ENCODE measurements around the gene C22orf31. TPM values are rescaled to one million over a fixed set of nuclear protein-coding genes. Genes with fewer than 3 reads are reported as not detected.
A peak's percentile ranks its signal among the peaks of the same experiment; 100 is the strongest.

C22orf31 gene
- total RNA-seq, 1 experiment from 2014 or later = not detected

- Mint-ChIP-seq H3K27ac (peak overlapping the region in 1 of 3 experiments; percentile 22; a peak in 2 of 7 replicates), H3K4me1 (peaks cover 7 to 16% of the 10 kb centered on the region in 2 experiments; a peak in 3 of 4 replicates), H3K4me3 (no peak overlapping the region), H3K27me3 (ENCODE audit: low read depth) (no peaks in the 10 kb centered on the region), H3K9me3 (no peaks in the 10 kb centered on the region), H3K36me3 (ENCODE audit: insufficient read depth in 1 of 3, low read depth in 3 of 3) (peaks cover 9 to 35% (median 29%) of the 10 kb centered on the region in 3 experiments; a peak in 6 of 7 replicates)
- Histone ChIP-seq H2BK120ac (ENCODE audit: low read depth, low read length, poor library complexity, severe bottlenecking) (no peak overlapping the region), H2BK12ac (ENCODE audit: insufficient read length, low read depth, low read length) (no peak overlapping the region), H3K4me2 (ENCODE audit: insufficient read depth, insufficient read length, low read length) (no peak overlapping the region), H3K14ac (ENCODE audit: insufficient read depth, low read length) (no peak overlapping the region), H3K23ac (ENCODE audit: insufficient read length, low read depth, low read length) (no peak overlapping the region), H3K27me3 (ENCODE audit: insufficient read depth, low read length) (no peaks in the 10 kb centered on the region), H3T11ph (ENCODE audit: low read length) (no peak overlapping the region), H4K20me1 (ENCODE audit: control insufficient read depth, insufficient read depth, insufficient read length) (no peaks in the 10 kb centered on the region), H2AFZ (ENCODE audit: low read length) (no peak overlapping the region), H3K9ac (ENCODE audit: extremely low read depth, insufficient read length, low read length) (no peak overlapping the region), H2AK5ac (ENCODE audit: insufficient read length, low read length) (no peak overlapping the region), H3K23me2 (ENCODE audit: insufficient read length, low read depth, low read length, poor library complexity, severe bottlenecking) (no peaks in the 10 kb centered on the region), H3K9me3 (ENCODE audit: control insufficient read depth, low read depth, low read length) (no peaks in the 10 kb centered on the region), H4K5ac (ENCODE audit: insufficient read length, low read depth, low read length) (no peak overlapping the region), H3K27ac (ENCODE audit: insufficient read length, low read depth, low read length) (no peak overlapping the region), H3K79me2 (ENCODE audit: insufficient read depth, low read length) (no peaks in the 10 kb centered on the region), H2BK5ac (ENCODE audit: insufficient read length, low read length) (no peak overlapping the region), H2BK15ac (ENCODE audit: low read depth, low read length) (no peak overlapping the region), H3K4ac (ENCODE audit: low read depth, low read length) (no peak overlapping the region), H2BK20ac (ENCODE audit: low read depth, low read length, poor library complexity, severe bottlenecking) (no peak overlapping the region), H4K8ac (replicated peaks; ENCODE audit: insufficient read length, low read depth, low read length) (no peak overlapping the region), H3K79me1 (ENCODE audit: insufficient read depth, low read depth, low read length, poor library complexity, severe bottlenecking) (no peaks in the 10 kb centered on the region), H3K56ac (ENCODE audit: insufficient read length, low read depth, low read length) (no peak overlapping the region), H3K18ac (ENCODE audit: insufficient read length, low read depth, low read length) (no peak overlapping the region), H4K91ac (ENCODE audit: insufficient read length, low read depth, low read length) (no peak overlapping the region), H3K4me1 (ENCODE audit: insufficient read depth, low read length) (no peaks in the 10 kb centered on the region)
- no peak for TF ChIP-seq CTCF (conservative IDR thresholded peaks at IDR 0.05)
- DNase-seq = no peak
- no CpG with 5 or more reads among the region's 2 CpGs for WGBS (ENCODE audit: extremely low coverage, insufficient read length, low lambda C conversion rate)
Observed at GRCh38 chr22:29041408-29041807, 20.2 kb downstream of the C22orf31 start.

Data from H9 (cell line).